Suppressor macrophage treated with lipopolysaccharide for 4 hours (primary cell): ENCODE results near the gene SEPHS2.
"Not testable (repeated sequence)": the region's sequence is repeated elsewhere in the genome, so short reads cannot be mapped to it uniquely, and the experiment has no call there.

Experiments used
- DNase-seq: peaks from one replicate; pipeline ENCODE4 v3.0.0-alpha.2; 2020

The SEPHS2 gene, protein sequence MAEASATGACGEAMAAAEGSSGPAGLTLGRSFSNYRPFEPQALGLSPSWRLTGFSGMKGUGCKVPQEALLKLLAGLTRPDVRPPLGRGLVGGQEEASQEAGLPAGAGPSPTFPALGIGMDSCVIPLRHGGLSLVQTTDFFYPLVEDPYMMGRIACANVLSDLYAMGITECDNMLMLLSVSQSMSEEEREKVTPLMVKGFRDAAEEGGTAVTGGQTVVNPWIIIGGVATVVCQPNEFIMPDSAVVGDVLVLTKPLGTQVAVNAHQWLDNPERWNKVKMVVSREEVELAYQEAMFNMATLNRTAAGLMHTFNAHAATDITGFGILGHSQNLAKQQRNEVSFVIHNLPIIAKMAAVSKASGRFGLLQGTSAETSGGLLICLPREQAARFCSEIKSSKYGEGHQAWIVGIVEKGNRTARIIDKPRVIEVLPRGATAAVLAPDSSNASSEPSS

DNA sequence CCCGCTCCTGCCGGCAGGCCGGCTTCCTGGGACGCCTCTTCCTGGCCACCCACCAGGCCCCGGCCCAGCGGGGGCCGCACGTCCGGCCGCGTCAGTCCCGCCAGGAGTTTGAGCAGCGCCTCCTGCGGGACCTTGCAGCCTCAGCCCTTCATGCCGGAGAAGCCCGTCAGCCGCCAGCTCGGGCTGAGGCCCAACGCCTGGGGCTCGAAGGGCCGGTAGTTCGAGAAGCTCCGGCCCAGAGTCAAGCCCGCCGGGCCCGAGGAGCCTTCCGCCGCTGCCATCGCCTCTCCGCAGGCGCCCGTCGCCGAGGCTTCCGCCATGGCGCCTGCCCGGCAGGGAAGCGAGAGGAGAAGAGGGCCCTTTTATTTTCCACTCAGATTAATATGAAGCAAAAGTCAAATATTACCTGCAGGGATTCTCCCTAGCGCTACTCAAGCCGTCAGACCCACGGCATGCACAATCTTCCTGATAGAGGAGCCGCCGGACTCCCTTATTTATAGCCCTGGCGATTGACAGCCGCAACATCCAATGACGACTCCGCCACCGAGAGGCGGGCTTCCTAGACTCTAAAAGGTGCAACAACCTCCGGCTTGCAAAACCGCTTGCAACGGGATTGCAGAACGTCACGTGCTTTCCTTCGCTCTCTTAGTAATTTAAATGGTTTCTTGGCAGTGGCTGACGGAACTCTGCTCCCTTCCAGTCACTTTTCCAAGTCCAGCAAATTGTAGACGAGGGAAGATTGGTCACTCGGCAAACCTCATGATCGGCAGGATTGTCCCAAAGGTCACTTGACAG, at the start of gene SEPHS2:
TSS of gene SEPHS2 (minus strand) at position 467 of the 795 bp plus-strand sequence. CDS start at position 320, 147 bp downstream.
- DNase-seq, result peak; percentile 99

DNA sequence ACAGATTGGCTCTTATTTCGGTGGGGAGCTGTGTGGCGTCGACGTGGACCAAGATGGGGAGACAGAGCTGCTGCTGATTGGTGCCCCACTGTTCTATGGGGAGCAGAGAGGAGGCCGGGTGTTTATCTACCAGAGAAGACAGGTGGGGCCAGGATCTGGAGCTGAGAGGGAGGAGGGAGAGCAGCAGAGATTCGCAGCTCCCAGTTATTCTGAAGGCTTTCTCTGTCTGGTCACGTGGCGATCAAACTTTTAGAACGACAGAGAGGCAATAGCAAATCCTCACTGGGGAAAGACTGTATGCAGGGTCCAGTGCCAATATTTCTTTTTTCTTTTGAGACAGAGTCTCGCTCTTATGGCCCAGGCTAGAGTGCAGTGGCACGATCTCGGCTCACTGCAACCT, 49.0 kb upstream of the SEPHS2 start:
- DNase-seq, result no peak

DNA sequence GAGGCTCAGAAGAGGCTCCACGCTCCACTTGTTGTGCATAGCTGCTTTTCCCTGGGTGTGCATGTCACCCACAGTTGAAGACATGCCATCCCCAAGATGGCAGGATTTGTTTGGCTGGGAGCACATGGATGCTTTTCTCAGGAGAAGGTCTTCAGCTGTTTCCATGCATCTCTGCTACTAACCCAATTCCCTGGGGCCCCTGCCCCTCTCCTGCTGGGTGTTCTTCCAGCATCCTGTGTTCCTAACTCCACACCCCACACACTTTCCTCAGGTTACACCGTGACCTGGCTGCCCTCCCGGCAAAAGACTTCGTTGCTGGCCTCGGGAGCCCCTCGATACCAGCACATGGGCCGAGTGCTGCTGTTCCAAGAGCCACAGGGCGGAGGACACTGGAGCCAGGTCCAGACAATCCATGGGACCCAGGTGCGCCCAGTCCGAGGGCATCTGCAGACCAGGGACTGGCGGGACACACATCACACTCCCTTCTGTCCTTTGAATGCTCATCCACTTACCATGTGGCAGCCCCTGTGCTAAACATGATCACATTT, 48.3 kb upstream of the SEPHS2 start:
- no peak for DNase-seq

DNA sequence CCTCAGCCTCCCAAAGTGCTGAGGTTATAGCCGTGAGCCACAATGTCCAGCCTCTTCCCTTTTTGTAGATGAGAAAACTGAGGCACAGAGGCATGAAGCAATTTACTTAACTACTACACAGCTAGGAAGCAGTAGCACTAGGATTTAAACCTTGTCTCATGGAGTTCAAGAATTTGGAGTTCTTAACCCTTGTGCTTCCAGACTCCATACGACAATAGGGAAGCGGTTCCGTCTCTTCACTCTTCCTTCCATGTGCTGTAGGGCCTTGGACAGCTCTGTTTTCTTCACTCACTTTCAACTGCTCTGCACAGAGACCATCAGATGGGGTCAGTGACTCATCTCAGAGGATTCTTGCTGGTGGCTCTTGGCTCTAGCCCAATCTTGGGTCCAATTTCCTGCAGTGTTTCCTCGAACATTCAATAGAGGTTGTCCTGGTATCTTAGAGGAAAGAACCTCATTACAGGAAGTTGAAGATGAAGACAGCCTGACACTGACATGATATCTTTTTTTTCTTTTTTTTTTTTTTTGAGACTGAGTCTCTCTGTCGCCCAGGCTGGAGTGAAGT, 46.2 kb upstream of the SEPHS2 start:
- peak; percentile 57 for DNase-seq

DNA sequence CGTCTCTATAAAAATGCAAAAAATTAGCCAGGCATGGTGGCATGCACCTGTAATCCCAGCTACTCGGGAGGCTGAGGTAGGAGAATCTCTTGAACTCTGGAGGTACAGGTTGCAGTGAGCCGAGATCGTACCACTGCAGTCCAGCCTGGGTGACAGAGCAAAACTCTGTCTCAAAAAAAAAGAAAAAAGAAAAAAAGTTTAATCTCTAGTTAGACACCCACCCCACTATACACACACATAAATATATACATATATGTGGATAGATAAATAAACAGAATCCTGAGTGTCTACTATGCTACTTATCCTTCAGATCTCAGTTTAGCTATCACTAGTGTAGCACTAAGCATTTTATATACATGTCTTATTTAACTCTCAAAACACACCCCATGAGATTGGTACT, 45.6 kb upstream of the SEPHS2 start:
- DNase-seq, result no peak

DNA sequence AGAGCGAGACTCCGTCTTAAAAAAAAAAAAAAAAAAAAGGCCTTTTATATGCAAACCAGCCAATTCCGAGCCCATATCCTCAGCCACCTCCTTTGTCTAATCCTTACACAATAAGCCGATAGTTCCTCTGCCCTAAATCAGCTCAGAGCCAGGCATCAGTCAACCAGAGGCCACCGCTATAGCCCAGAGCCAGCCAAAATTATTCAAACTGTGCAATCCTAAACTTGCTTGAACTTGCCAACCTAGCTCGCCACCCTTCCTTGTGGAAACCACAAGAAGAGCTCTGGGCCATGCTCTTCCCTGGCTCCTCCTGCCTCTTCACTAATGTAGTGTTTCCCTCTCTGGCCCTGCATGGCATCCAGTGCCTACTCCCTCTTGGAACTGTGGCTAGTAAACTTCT, 44.5 kb upstream of the SEPHS2 start:
- no peak for DNase-seq

DNA sequence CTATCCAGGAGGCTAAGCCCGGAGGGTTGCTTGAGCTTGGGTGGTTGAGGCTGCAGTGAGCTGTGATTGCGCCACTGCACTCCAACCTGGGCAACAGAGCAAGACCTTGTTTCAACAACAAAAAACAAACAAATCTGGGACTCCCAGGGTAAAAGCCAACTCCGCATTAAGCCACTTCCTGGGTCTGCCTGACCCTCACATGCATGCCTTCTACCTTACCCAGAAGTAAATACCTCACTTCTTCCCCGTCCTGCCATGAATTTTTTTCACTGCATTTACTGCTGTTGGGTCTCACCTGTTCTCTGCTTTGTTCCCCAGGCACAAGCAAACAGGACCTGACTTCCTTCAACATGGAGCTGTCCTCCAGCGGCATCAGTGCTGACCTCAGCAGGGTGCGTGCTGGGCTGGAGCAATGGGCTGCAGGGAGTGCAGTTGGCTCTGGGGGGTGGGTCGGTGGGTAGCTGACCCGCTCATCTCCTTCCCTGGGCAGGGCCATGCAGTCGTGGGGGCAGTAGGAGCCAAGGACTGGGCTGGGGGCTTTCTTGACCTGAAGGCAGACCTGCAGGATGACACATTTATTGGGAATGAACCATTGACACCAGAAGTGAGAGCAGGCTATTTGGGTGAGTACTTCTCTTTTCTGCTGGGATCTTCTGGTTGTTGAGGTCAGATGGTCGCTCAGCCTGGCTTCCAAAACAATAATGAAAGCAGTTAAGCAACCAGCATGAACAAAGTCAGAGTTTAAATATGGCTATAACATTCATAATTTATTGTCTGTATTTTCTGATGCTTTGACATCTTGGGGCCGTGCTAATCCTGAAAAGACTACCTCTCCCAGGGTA, 43.3 kb upstream of the SEPHS2 start:
- DNase-seq, result peak; percentile 79

DNA sequence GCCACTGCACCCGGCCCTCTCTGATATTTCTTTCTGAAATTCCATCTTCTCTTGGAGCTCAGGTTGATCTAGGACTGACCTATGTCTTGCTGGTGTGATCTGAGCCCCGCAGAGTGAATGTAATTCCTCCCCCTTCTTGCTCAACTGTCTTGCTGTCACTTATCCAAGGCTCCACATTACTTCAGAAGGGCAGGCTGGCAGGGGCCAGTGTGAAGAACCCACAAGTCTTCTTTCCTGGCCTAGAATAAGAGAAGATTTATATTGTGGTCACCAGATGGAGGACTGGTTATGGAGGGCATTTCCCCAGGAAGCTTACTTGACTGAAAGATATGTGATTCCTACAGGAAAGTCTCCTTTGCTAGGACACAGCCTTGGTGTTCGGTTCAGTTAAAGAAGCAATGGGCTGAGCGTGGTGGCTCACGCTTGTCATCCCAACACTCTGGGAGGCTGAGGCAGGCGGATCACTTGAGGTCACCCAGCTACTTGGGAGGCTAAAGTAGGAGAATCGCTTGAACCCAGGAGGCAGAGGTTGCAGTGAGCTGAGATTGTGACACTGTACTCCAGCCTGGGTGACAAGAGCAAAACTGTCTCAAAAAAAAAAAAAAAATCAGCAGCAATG, 40.3 kb upstream of the SEPHS2 start:
- DNase-seq, result no peak

DNA sequence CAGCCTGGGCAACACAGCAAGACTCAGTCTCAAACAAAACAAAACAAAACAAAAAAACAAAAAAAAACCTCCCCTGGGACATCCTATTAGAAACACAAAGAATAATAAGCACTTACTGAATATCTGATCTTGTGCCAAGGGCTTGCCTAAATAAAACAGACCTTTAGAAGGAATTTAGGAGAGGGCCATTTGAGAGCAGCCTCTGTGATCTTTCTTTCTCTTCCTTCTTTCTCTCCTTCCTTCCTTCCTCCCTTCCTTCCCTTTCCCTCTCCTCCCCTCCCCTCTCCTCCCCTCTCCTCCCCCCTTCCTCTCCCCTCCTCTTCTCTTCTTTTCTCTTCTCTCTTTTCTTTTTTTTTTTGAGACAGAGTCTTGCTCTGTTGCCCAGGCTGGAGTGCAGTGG, 39.2 kb upstream of the SEPHS2 start:
- DNase-seq, result no peak

DNA sequence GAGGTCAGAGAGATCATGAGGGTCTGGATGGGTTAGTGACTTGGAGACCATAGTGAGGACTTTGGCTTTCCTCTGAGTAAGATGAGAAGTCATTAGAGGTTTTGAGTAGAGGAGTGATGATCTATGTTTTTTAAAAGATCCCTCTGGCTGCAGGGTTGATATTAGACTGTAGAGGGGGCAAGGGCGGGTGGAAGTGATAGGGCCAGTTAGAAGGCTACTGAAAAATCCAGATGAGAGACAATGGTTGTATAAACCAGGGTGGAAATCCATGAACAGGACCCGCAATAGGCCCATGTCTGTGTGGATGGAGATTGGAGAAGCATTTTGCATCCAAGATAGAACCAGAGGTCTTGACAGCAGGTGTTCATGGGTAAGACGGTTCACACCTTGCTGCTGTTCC, 36.7 kb upstream of the SEPHS2 start:
- peak; percentile 18 for DNase-seq

DNA sequence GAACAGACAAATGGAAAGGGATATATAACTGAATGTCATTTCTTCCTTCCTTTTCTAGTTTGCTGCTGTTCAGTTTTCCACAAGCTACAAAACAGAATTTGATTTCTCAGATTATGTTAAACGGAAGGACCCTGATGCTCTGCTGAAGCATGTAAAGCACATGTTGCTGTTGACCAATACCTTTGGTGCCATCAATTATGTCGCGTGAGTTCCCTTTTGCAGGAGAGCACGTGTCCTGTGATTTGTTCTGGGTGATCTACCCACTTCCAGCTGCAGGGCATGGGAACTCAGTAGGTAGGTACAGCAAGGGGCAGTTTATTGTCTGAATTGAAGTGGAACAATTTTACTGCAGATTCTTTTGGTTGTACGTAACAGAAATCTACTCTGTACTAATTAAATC, 35.7 kb upstream of the SEPHS2 start:
- no peak for DNase-seq

DNA sequence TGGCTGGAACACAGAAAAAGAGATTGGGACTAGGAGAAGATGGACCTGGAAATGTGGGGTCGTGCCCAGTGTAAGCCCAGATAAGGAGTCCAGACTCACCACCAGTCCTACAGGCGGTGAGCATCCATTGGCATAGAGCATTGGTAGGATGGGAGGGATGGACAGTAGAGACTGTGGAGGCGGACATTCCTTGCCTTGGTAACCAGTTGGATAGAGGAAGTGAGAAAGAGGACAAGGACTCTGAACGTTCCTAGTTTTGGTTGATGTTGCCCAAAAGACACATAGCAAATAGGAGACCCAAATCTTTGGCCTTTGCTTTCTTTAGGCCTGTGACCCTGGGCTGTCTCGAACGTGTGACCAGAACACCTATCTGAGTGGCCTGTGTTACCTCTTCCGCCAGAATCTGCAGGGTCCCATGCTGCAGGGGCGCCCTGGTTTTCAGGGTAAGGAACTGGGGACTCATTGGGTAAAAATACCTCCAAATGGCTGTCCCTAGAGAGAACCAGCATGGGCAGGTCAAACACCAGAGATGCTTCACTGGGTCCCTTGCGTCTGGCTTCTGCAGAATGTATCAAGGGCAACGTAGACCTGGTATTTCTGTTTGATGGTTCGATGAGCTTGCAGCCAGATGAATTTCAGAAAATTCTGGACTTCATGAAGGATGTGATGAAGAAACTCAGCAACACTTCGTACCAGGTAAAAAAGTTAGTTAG, 33.2 kb upstream of the SEPHS2 start:
- peak; percentile 44 for DNase-seq

DNA sequence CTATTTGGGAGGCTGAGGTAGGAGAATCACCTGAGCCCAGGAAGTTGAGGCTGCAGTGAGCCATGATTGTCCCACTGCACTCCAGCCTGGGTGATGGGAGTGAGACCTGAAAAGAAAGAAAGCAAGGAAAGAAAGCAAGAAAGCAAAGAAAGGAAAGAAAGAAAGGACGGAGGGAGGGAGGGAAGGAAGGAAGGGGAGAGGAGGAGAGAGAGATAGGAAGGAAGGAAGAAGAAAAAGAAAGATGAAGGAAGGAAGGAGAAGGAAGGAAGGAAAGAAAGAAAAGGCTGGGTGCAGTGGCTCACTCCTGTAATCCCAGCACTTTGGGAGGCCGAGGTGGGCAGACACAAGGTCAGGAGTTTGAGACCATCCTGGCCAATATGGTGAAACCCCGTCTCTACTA, 32.1 kb upstream of the SEPHS2 start:
- DNase-seq, result not testable (repeated sequence)

DNA sequence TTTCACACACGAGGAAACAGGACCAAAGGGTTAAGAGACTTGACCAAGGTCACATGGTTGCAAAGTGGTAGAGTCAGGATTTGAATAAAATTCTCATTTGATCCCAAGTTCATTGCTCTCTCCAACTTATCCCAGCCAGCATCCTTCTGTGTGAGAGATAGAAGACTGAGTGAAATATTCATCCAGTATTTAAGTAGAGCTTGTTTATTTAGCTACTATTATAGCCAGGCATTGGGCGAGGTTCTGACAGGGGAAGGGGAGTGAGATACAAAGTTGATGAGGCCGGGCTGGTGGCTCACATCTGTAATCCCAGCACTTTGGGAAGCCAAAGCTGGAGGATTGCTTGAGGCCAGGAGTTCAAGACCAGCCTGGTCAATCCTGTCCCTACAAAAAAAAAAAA, 31.3 kb upstream of the SEPHS2 start:
- DNase-seq, result no peak

DNA sequence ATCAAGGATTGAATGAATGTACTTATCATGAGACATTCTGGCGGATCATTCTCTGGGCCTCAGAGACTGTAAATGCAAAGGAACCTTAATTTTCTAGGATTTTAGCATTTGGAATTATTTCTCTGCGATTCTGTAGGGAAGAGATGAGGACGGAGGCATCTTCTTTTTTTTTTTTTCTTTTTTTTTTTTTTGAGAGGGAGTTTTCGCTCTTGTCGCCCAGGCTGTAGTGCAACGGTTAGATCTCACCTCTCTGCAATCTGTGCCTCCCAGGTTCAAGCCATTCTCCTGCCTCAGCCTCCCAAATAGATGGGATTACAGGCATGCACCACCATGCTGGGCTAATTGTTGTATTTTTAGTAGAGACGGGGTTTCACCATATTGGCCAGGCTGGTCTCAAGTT, 29.0 kb upstream of the SEPHS2 start:
- no peak for DNase-seq

DNA sequence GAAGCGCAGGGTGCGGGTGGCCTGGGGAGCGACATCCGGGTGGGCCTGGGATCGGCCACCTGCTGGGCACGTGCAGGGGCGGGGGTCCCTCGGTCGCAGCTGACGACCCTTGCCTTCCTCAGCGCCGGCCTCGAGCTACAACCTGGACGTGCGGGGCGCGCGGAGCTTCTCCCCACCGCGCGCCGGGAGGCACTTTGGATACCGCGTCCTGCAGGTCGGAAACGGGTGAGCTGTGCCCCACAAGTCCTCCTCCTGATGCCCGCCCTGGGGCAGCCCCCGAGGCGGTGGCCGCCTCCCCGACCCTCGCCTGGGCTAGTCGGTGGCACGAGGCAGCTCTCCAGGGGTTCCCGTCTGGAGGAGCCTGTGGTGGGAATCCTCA, 28.4 kb upstream of the SEPHS2 start:
- DNase-seq, result no peak

DNA sequence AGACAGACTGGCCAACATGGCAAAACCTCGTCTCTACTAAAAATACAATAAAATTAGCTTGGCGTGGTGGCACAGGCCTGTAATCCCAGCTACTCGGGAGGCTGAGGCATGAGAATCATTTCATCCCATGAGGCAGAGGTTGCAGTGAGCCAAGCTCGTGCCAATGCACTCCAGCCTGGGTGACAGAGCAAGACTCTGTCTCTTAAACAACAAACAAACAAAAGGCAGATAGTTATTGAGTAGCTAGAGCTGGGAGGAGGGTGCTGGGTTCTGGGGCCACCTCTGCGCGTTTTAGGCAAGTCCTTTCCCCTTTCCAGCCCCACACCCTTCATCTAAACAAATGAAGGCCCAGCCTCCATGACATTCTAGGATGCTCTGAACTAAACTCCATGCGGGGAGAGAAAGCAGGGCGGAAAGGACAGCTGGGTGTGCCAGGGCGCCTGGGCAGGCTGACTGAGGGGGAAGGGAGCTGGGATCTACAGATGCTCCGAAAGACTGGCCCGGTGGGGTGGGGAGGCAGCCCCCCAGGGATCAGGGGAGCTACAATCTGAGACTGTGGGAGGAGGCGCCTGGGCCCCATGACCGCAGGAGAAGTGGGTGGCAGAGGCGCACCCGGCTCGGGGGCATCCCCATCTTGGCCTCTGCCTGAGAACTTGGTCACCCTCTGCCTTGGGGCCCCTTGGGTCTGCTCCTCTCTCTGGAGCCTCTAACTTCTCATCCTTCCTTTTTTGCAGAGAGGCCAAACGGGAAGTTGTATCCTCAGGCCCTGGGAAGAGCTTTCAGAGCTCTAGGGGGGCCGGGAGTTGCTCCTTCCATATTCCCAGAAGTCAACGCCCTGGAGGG, 27.8 kb upstream of the SEPHS2 start:
- peak; percentile 67 for DNase-seq

DNA sequence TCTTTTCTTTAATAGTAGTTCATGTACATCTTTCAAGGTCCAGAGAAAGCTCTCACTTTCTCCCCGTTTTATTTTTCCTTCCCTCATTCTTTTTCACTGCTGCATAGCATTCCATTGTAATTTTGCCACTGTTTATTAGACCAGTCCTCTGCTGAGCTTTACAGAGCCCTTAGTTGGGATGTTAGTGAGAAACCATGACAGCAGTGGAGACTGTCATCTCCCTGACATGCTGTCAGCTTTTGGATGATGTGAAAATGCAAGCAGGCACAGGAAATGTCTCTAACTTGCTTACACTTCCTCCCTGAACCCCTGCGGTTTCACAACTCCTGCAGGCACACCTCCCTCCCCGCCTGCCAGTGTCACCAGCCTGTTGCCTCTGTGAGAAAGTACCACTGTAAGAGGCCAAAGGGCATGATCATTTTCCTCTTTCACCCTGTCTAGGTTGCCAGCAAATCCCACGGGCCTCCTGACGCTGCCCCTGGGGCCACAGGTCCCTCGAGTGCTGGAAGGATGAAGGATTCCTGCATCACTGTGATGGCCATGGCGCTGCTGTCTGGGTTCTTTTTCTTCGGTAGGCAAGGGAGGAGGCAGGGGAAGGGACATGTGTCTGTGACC, 26.8 kb upstream of the SEPHS2 start, which contains the start of gene ITGAL:
TSS of gene ITGAL (plus strand) at position 415 of the 615 bp plus-strand sequence. CDS start at position 511, 96 bp downstream.
- peak; percentile 95 for DNase-seq

DNA sequence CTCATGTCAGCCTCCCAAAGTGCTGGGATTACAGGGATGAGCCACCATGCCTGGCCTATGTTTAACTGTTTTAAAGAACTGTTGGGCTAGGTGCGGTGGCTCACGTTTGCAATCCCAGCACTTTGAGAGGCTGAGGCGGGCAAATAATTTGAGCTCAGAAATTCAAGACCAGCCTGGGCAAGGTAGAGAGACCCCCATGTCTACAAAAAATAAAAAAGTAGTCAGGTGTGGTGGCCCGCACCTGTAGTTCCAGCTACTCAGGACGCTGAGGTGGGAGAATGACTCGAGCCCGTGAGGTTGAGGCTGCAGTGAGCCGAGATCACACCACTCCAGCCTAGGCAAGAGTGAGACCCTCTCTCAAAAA, 24.9 kb upstream of the SEPHS2 start:
- DNase-seq, result no peak

DNA sequence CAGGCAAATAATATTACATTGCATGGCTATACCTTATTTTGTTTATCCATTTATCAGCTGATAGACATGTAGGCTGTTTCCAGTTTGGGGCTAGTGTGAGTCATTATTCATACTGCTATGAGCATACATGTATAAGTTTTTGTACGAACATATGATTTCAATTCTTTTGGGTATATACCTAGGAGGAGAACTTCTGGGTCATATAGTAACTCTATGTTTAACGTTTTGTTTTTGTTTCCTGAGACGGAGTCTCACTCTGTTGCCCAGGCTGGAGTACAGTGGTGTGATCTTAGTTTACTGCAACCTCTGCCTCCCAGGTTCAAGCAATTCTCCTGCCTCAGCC, 24.5 kb upstream of the SEPHS2 start:
- DNase-seq, result no peak
